ENCODE results near the gene NUDT16L1. TPM values are rescaled to one million over a fixed set of nuclear protein-coding genes. Genes with fewer than 3 reads are reported as not detected.

Gene NUDT16L1
- total and polyA plus RNA-seq, 2 of the 13 experiments (the other 11 are each of a cell fraction or from before 2014, with no cell fraction given): 28.0 to 40.5 TPM

DNA sequence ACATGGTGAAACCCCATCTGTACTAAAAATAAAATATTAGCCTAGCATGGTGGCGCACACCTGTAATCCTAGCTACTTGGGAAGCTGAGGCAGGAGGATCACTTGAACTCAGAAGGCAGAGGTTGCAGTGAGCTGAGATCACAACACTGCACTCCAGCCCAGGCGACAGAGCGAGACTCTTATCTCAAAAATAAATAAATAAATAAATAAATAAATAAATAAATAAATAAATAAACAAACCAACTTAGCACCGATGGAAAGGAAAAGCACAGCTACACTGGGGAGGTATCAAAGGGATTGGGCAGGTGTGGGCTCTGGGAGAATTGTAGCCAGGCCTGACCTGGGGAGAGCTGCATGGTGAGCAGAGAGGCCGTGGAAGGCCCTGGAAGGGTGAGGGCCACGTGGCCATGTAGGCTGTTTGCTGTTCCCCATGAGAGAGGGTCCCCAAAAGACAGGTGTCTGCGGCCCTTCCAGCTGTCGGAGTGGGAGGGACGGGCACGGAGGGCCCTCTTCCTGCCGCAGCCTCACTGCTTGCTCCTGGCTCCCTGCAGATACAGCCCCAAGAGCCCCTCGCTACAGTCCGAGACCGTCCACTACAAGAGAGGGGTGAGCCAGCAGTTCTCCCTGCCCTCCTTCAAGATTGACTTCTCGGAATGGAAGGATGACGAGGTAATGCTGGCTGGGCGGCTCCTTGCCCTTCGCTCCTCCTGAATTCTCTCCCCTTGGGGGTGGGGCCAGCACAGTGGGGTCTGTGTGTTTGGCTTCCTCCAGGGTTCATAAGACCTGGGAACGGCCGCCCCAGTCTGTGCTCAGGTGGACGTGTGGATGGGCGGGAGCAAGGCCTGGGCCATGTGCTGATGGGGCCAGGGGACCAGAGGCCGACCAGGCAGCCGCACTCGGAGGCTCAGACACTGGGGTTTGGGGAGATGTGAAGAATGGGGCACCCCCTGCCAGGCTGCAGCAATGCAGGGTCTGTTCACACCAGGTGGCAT is 36.4 kb upstream of the NUDT16L1 start:
- FAIRE-seq (no peak), DNase-seq (ENCODE audit: low spot score) (no peak), ATAC-seq (no peak)
- Histone ChIP-seq H3K4me2 (ENCODE audit: low read depth, low read length) (no peak overlapping the region), H3K4me1 (ENCODE audit: insufficient read depth, low read length) (peaks cover 69% of the 10 kb centered on the region), H2AFZ (ENCODE audit: low read length) (no peak overlapping the region), H3K9ac (ENCODE audit: insufficient read depth, low read depth, low read length) (no peak overlapping the region), H3K79me2 (ENCODE audit: insufficient read depth, low read length) (peaks cover 2% of the 10 kb centered on the region), H3K27me3 (ENCODE audit: control insufficient read depth in 1 of 2, insufficient read depth in 2 of 2, low read length in 2 of 2) (no peaks in the 10 kb centered on the region), H4K20me1 (ENCODE audit: insufficient read depth, low read length) (no peaks in the 10 kb centered on the region), H3K27ac (ENCODE audit: extremely low read length, insufficient read depth, low read length) (no peak overlapping the region), H3K4me3 (replicated peaks in 1 of 3; ENCODE audit: insufficient read depth in 1 of 3, low read depth in 2 of 3, low read length in 3 of 3) (no peak overlapping the region), H3K36me3 (replicated peaks in 1 of 2; ENCODE audit: control insufficient read depth in 1 of 2, insufficient read depth in 2 of 2, low read length in 2 of 2) (peaks cover 26 to 43% of the 10 kb centered on the region in 2 experiments; a peak in 4 of 5 replicates), H3K9me3 (ENCODE audit: low read length) (no peaks in the 10 kb centered on the region)
- TF ChIP-seq SIN3B (IDR thresholded peaks at IDR 0.05; ENCODE audit: low read length) (no peak), FOXC1 (CRISPR knock-in tag; IDR thresholded peaks at IDR 0.05; ENCODE audit: borderline replicate concordance) (no peak), SAFB2 (CRISPR knock-in tag; IDR thresholded peaks at IDR 0.05; ENCODE audit: borderline replicate concordance, low read depth) (no peak), ZNF232 (CRISPR knock-in tag; IDR thresholded peaks at IDR 0.05; ENCODE audit: borderline replicate concordance) (no peak), RXRA (CRISPR knock-in tag; IDR thresholded peaks at IDR 0.05) (no peak), ZNF30 (CRISPR knock-in tag; IDR thresholded peaks at IDR 0.05) (no peak), ZNF12 (CRISPR knock-in tag; IDR thresholded peaks at IDR 0.05) (no peak), MEIS2 (CRISPR knock-in tag; IDR thresholded peaks at IDR 0.05) (no peak), ZNF615 (CRISPR knock-in tag; IDR thresholded peaks at IDR 0.05; ENCODE audit: borderline replicate concordance) (no peak)
- TF ChIP-seq, protein P1, sequence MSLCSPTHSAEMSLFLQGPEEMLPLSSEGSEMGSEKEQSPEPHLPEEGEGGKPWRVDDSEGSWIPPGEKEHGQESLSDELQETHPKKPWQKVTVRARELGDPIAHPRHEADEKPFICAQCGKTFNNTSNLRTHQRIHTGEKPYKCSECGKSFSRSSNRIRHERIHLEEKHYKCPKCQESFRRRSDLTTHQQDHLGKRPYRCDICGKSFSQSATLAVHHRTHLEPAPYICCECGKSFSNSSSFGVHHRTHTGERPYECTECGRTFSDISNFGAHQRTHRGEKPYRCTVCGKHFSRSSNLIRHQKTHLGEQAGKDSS (CRISPR knock-in tag; IDR thresholded peaks at IDR 0.05; ENCODE audit: borderline replicate concordance, low read depth): no peak
- TF ChIP-seq, protein P2, sequence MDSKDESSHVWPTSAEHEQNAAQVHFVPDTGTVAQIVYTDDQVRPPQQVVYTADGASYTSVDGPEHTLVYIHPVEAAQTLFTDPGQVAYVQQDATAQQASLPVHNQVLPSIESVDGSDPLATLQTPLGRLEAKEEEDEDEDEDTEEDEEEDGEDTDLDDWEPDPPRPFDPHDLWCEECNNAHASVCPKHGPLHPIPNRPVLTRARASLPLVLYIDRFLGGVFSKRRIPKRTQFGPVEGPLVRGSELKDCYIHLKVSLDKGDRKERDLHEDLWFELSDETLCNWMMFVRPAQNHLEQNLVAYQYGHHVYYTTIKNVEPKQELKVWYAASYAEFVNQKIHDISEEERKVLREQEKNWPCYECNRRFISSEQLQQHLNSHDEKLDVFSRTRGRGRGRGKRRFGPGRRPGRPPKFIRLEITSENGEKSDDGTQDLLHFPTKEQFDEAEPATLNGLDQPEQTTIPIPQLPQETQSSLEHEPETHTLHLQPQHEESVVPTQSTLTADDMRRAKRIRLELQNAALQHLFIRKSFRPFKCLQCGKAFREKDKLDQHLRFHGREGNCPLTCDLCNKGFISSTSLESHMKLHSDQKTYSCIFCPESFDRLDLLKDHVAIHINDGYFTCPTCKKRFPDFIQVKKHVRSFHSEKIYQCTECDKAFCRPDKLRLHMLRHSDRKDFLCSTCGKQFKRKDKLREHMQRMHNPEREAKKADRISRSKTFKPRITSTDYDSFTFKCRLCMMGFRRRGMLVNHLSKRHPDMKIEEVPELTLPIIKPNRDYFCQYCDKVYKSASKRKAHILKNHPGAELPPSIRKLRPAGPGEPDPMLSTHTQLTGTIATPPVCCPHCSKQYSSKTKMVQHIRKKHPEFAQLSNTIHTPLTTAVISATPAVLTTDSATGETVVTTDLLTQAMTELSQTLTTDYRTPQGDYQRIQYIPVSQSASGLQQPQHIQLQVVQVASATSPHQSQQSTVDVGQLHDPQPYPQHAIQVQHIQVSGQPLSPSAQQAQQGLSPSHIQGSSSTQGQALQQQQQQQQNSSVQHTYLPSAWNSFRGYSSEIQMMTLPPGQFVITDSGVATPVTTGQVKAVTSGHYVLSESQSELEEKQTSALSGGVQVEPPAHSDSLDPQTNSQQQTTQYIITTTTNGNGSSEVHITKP (CRISPR knock-in tag; IDR thresholded peaks at IDR 0.05; ENCODE audit: low read depth): no peak
- TF ChIP-seq, protein P3, sequence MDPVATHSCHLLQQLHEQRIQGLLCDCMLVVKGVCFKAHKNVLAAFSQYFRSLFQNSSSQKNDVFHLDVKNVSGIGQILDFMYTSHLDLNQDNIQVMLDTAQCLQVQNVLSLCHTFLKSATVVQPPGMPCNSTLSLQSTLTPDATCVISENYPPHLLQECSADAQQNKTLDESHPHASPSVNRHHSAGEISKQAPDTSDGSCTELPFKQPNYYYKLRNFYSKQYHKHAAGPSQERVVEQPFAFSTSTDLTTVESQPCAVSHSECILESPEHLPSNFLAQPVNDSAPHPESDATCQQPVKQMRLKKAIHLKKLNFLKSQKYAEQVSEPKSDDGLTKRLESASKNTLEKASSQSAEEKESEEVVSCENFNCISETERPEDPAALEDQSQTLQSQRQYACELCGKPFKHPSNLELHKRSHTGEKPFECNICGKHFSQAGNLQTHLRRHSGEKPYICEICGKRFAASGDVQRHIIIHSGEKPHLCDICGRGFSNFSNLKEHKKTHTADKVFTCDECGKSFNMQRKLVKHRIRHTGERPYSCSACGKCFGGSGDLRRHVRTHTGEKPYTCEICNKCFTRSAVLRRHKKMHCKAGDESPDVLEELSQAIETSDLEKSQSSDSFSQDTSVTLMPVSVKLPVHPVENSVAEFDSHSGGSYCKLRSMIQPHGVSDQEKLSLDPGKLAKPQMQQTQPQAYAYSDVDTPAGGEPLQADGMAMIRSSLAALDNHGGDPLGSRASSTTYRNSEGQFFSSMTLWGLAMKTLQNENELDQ (CRISPR knock-in tag; IDR thresholded peaks at IDR 0.05; ENCODE audit: borderline replicate concordance): no peak
- TF ChIP-seq, protein P4, sequence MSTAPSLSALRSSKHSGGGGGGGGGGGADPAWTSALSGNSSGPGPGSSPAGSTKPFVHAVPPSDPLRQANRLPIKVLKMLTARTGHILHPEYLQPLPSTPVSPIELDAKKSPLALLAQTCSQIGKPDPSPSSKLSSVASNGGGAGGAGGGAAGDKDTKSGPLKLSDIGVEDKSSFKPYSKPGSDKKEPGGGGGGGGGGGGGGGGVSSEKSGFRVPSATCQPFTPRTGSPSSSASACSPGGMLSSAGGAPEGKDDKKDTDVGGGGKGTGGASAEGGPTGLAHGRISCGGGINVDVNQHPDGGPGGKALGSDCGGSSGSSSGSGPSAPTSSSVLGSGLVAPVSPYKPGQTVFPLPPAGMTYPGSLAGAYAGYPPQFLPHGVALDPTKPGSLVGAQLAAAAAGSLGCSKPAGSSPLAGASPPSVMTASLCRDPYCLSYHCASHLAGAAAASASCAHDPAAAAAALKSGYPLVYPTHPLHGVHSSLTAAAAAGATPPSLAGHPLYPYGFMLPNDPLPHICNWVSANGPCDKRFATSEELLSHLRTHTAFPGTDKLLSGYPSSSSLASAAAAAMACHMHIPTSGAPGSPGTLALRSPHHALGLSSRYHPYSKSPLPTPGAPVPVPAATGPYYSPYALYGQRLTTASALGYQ (CRISPR knock-in tag; IDR thresholded peaks at IDR 0.05): no peak
- CTCF ChIA-PET (ENCODE audit: low intra/inter-chr PET ratio, low total read pairs): no interaction called here
- WGBS (ENCODE audit: low lambda C conversion rate): 93% methylated on average over 12 of the region's 25 CpGs
- no TSS peak for BruUV-seq (replicated peaks)
- in situ Hi-C loops (cut with HindIII; ENCODE audit: extremely low pct_ligation_motif_present, low pct_unique_long_range_greater_than_20kb) (no loop called here), intact Hi-C loops (cut with micrococcal nuclease; ENCODE audit: unreplicated experiment) (no loop called here)
- POLR2A ChIA-PET: no interaction called here

Measured in HepG2 (cell line).